ENCODE data around the gene NUAK2.
A peak's percentile ranks its signal among the peaks of the same experiment; 100 is the strongest.

GRCh38 chr1:205321162-205321958 is at the start of gene NUAK2:
- TF ChIP-seq CTCF (IDR thresholded peaks at IDR 0.05) (peak in 3 of 4 experiments; percentile 23 to 51 (median 25)), POLR2A (IDR thresholded peaks at IDR 0.05) (peak; percentile 69 to 75)

Measured in uterus (tissue), 2 donors.